Measurements from ENCODE around the gene P2RY8.
"Not testable (repeated sequence)": the region's sequence is repeated elsewhere in the genome, so short reads cannot be mapped to it uniquely, and the experiment has no call there.

P2RY8 gene

GRCh38 chrX:1518512-1518911 lies 18.5 kb downstream of the P2RY8 start:
- DNase-seq (ENCODE audit: low read depth), result no peak

GRCh38 chrX:1516596-1517104 lies 20.3 kb downstream of the P2RY8 start:
- DNase-seq (ENCODE audit: low read depth), result no peak

GRCh38 chrX:1511829-1512228 lies 25.2 kb downstream of the P2RY8 start:
- no peak for DNase-seq (ENCODE audit: low read depth)

DNA sequence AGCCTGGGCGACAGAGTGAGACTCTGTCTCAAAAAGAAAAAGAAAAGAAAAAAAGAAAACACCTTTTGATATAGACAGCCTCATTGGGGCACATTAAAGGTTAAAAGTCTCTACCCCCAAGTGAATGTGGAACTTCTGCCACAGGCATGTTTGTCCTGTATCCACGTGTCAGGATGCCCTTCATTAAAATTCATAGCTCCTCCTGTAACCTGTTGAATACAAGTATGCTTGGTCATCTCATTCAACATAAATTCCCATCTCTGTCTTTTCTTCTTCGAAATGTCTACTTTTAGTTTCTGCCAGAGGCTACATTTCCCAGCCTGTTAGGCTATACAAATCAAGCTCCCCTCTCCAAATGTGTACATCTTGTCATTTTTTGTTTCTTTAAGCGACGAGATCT lies 25.8 kb downstream of the P2RY8 start:
- DNase-seq (ENCODE audit: low read depth), result no peak

GRCh38 chrX:1507511-1508463 lies 29.2 kb downstream of the P2RY8 start:
- peak; percentile 28 for DNase-seq (ENCODE audit: low read depth)

DNA sequence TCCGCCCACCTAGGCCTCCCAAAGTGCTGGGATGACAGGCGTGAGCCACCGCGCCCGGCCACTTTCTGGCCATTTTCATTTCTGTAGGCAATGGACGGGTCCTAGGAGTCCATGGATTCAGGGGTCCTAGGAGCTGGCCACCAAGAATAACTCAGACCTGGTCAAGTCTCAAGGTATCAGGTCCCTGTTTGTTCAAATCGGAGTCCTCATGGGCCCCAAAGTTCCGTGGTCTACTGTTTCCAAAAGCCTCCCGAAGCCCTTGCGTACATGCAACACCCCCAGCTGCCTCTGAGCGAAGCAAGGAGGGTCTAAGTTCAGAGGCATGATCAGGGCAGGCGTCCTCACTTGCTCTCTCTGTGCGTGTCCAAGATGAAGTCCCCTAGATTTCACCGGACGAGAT lies 30.1 kb downstream of the P2RY8 start:
- no peak for DNase-seq (ENCODE audit: low read depth)

DNA sequence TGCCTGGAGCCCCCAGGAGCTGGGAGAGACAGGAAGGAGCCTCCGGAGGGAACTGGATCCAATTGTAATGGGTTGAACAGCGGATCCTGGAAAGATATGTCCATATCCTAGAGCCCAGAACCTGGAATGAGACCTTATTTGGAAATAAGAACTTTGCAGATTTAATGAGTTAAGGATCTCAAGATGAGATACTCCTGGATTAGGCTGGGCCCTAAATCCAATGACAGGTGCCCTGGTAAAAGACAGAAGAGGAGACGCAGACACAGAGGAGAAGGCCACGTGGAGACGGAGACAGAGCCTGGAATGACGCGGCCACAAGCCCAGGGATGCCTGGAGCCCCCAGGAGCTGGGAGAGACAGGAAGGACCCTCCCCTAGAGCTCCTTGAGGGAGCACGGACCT lies 34.1 kb downstream of the P2RY8 start:
- DNase-seq (ENCODE audit: low read depth), result no peak

GRCh38 chrX:1502241-1502640 lies 34.7 kb downstream of the P2RY8 start:
- DNase-seq (ENCODE audit: low read depth), result no peak

DNA sequence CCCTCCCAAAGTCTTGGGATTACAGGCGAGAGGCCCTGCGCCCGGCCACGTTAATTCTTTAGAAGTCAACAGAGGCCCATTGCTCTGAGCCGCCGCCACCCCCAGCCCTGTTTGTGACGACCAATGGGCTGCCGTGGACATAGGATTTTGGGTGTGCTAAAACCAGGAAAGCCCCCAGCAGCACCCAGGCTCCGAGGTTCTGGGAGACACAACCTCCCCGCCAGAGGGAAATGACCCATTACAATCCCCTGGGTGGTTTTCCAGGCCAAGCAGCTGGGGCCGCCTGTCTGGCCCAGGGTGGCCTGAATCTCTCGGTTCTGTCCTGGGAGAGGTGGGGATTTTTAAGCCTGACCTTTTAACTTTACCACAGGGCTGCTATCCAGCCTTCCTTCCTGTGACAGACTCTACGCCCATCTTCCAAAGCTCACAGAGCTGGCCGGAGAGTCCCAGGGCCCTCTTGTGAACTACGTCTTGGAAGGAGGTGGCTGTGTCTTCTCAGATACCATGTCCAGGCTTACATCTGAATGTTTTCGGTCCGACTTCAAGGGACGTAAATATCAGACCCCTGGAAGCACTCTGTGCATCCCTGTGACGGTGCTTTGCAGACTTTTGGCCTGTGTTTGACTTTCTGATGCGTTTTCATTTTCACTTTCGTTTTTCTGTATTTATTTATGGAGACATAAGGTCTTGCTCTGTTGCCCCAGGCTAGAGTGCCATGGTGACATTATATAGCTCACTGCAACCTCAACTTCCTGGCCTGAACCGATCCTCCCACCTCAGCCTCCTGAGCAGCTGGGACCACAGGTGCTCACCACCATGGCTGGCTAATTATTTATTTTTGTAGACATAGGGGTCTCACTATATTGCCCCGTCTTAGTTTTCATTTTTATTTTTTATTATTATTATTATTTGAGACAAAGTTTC lies 36.0 kb downstream of the P2RY8 start:
- no peak for DNase-seq (ENCODE audit: low read depth)

- no peak for DNase-seq (ENCODE audit: low read depth)
Measured at GRCh38 chrX:1496076-1496475, 40.9 kb downstream of the P2RY8 start.

- no peak for DNase-seq (ENCODE audit: low read depth)
Measured at GRCh38 chrX:1493877-1494510, 43.0 kb downstream of the P2RY8 start.

- no peak for DNase-seq (ENCODE audit: low read depth)
Measured at GRCh38 chrX:1493412-1493811, 43.6 kb downstream of the P2RY8 start.

DNA sequence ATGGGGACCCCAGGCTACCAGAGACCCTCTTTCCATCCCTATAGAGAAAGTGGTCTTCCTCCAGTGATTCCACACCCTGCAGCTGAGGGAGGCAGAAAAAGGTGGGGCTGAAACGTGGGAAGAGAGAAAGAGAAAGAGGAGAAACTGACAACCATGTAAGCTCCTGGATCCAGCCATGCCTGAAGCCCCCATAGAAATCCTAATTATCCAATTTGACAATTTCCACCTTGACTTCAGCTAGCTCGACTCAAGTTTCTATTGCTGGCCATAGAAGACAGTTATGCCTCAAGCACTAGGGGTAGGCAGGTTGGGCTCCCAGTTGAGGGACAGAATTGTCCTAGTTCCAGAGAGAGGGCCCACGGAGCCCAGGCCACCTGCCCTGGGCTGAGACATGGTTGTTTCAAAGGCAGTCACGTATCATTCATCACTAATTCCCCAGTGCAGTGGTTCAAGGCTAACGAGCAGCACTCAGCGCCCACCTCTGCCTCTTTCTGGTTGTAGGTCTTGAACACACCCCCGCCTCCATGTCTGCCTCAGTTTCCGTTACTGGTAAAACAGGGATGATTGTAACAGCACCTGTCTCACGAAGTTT lies 44.5 kb downstream of the P2RY8 start:
- DNase-seq (ENCODE audit: low read depth), result no peak

- no peak for DNase-seq (ENCODE audit: low read depth)
Measured at GRCh38 chrX:1491851-1492349, 45.1 kb downstream of the P2RY8 start.

- DNase-seq (ENCODE audit: low read depth), result not testable (repeated sequence)
Measured at GRCh38 chrX:1491248-1491647, 45.7 kb downstream of the P2RY8 start.

DNA sequence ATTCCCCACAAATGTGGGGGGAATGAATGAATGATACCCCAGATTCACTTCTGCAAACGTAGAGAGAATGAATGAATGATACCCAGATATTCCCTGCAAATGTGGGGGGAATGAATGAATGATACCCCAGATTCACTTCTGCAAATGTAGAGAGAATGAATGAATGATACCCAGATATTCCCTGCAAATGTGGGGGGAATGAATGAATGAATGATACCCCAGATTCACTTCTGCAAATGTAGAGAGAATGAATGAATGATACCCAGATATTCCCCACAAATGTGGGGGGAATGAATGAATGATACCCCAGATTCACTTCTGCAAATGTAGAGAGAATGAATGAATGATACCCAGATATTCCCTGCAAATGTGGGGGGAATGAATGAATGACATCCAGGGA lies 46.3 kb downstream of the P2RY8 start:
- not testable (repeated sequence) for DNase-seq (ENCODE audit: low read depth)

DNA sequence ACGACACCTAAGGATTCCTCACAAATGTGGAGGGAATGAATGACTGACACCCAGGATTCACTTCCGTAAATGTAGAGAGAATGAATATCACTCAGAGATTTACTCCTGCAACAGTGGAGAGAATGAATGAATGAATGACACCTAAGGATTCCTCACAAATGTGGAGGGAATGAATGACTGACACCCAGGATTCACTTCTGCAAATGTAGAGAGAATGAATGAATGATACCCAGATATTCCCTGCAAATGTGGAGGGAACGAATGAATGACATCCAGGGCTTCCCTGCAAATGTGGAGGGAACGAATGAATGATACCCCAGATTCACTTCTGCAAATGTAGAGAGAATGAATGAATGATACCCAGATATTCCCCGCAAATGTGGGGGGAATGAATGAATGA lies 47.6 kb downstream of the P2RY8 start:
- not testable (repeated sequence) for DNase-seq (ENCODE audit: low read depth)

DNA sequence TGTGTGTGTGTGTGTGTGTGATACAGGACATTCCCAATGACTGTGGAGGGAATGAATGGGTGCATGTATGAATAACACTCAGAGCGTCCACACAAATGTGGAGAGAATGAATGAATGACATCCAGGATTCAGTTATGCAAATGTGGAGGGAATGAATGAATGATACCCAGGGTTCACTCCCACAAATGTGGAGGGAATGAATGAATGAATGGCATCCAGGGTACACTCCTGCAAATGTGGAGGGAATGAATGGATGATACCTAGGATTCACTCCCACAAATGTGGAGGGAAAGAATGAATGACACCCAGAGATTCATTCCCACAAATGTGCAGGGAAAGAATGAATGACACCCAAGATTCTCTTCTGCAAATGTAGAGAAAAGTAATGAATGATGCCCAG lies 48.2 kb downstream of the P2RY8 start:
- DNase-seq (ENCODE audit: low read depth), result no peak

DNA sequence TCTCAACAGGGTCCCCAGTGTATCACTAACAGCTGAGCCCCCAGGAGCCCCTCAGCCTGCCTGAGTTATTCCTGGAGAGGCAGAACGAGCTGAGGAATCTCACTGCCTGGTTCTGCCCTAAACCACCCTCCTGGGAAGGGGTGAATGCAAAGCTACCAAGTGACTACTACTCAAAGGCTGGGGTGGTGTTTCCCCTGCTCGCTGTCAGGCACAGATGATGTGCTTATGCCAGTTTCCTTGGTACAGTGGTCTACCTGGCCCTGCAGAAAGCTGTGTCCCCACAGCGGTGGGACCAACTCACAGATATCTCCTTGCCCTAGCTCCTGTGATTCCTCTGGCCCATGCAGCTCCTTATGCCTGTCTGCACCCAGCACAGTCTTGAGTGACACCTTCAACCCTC lies 48.8 kb downstream of the P2RY8 start:
- DNase-seq (ENCODE audit: low read depth), result no peak

DNA sequence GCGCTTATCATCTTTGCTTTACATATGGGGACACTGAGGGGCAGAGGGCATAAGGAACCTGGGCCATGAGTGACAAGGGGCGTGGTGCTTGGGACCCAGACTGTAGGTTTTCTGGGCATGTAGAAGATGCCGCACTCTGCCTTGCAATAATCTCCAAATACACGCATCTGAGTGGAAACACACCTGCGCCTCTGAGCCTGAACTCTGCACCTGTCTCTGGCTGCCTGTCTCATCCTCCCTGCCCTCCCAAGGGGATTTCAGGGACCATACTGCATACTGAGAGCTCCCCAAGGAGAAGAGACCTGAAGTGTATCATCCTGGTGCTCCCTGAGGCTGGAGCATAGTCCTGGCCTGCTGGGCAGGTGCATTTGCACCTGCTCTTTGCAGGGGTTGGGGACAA lies 49.6 kb downstream of the P2RY8 start:
- no peak for DNase-seq (ENCODE audit: low read depth)

DNA sequence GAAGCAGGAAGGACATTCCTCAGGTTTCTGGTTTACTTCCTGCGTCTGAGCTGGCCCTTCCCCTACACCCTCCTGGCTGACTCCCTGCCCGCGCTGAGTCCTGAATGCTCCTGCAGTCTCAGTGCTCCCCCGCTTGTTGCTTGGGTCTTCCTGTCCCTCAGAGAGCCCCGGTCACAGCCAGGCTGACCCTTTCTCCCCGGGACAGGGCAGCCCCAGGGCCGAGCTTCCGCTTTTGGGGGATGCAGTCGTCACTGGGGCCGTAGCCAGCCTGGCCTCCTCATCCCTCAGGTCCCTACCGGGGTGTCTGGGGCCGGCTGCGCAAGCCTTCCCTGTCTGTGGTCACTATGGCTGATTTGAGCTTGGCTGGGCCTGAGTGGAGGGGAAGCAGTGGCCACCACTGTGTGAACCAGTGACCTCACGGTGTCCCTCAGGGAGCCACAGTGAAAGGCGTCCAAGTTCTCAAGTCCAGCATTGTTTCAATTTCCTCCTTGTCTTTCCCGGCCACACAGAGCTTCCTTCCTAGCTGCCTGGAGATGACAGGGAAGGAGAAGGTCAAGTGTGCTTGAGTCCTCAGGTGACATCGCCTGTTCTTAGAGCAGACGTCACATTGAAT lies 50.1 kb downstream of the P2RY8 start:
- DNase-seq (ENCODE audit: low read depth), result no peak
